T-cell (primary cell): Measurements from ENCODE around the gene TYROBP. TPM values are rescaled to one million over a fixed set of nuclear protein-coding genes. Genes with fewer than 3 reads are reported as not detected.
A peak's percentile ranks its signal among the peaks of the same experiment; 100 is the strongest.

Experiments
- ATAC-seq, 4 experiments: fragments of 200-7000 bp in 3 of 4; fragments of 150-1000 bp in 1 of 4; cut with Tn5 transposase; replicated peaks in 1 of 4; 1 replicate in 3 of 4; 2 replicates in 1 of 4; pipeline ENCODE4 v1.10.0; 2021; ENCODE audit warnings: moderate library complexity in 3 of 4, mild to moderate bottlenecking in 2 of 4, moderate number of reproducible peaks in 1 of 4
- CTCF ChIA-PET, 2 donors: fragments of 300-600 bp; sonication (Branson Sonifier 250); formaldehyde crosslinking; loops; one replicate each; lab custom pipeline; 2022; ENCODE audit warnings: antibody characterized with exemption in 2 of 2; lab: Charles Lee
- POLR2A ChIA-PET, 2 donors: fragments of 300-600 bp; sonication (Branson Sonifier 250); formaldehyde crosslinking; loops; one replicate each; lab custom pipeline; 2022; ENCODE audit warnings: antibody characterized with exemption in 2 of 2; lab: Charles Lee
- DNase-seq, 35 experiments: peaks; one replicate each; pipeline versions ENCODE4 v3.0.0 to v3.0.0-alpha.2; 2013 to 2023
- H3K27ac ChIP-seq: one replicate; pipeline ENCODE4 v1.5.1; 2013; ENCODE audit warnings: low read length
- H3K27me3 ChIP-seq, 2 experiments: replicated peaks in 1 of 2; 1 replicate in 1 of 2; 2 replicates in 1 of 2; pipeline versions ENCODE4 v1.6.1 to v1.7.0; 2013; ENCODE audit warnings: low read length in 1 of 2, mixed read lengths in 1 of 2; ENCODE audit not compliant: control insufficient read depth in 2 of 2, insufficient read depth in 2 of 2; ENCODE audit errors: extremely low read depth in 1 of 2
- H3K36me3 ChIP-seq, 2 donors: 1 replicate in 1 of 2; 2 replicates in 1 of 2; pipeline versions ENCODE4 v1.6.1 to v1.7.0; 2013; ENCODE audit warnings: low read length in 1 of 2; ENCODE audit not compliant: control insufficient read depth in 2 of 2, insufficient read depth in 1 of 2; ENCODE audit errors: extremely low read depth in 1 of 2
- H3K4me1 ChIP-seq, 2 experiments: 1 replicate in 1 of 2; 2 replicates in 1 of 2; pipeline versions ENCODE4 v1.6.1 to v1.7.0; 2013; ENCODE audit warnings: low read length in 2 of 2, mixed read lengths in 1 of 2; ENCODE audit not compliant: insufficient read depth in 2 of 2, control insufficient read depth in 1 of 2; ENCODE audit errors: extremely low read depth in 1 of 2
- H3K4me3 ChIP-seq, 2 donors: 1 replicate in 1 of 2; 2 replicates in 1 of 2; pipeline versions ENCODE4 v1.5.1 to v1.7.0; 2013; ENCODE audit warnings: mild to moderate bottlenecking in 2 of 2, low read length in 1 of 2, moderate library complexity in 1 of 2; ENCODE audit not compliant: control insufficient read depth in 1 of 2; ENCODE audit errors: extremely low read depth in 1 of 2
- H3K9me3 ChIP-seq: 2 replicates; pipeline ENCODE4 v1.7.0; 2013
- H3K27ac Mint-ChIP-seq, 2 donors: one replicate each; pipeline ENCODE4 v1.8.0; 2020 to 2021; ENCODE audit warnings: mild to moderate bottlenecking in 2 of 2, mixed read lengths in 2 of 2
- H3K27me3 Mint-ChIP-seq, 2 donors: one replicate each; pipeline ENCODE4 v1.8.0; 2021 to 2022; ENCODE audit warnings: mixed read lengths in 2 of 2
- H3K36me3 Mint-ChIP-seq: one replicate; pipeline ENCODE4 v1.8.0; 2021; ENCODE audit warnings: mixed read lengths
- H3K4me1 Mint-ChIP-seq, 3 donors: one replicate each; pipeline ENCODE4 v1.8.0; 2020 to 2022; ENCODE audit warnings: mixed read lengths in 3 of 3, mild to moderate bottlenecking in 1 of 3
- H3K4me3 Mint-ChIP-seq, 3 donors: one replicate each; pipeline ENCODE4 v1.8.0; 2020 to 2022; ENCODE audit warnings: mild to moderate bottlenecking in 3 of 3, mixed read lengths in 3 of 3, moderate library complexity in 3 of 3
- H3K9me3 Mint-ChIP-seq, 3 donors: one replicate each; pipeline ENCODE4 v1.8.0; 2020 to 2022; ENCODE audit warnings: mixed read lengths in 3 of 3
- WGBS: methylation state at CpG from one replicate; pipeline ENCODE4 v1.1.5; 2013; ENCODE audit warnings: missing lambda C conversion rate; ENCODE audit not compliant: insufficient coverage; 5-methylcytosine and 5-hydroxymethylcytosine counted together
- total RNA-seq, 35 experiments: library from RNA in 6 of 35; stranded (reverse) in 6 of 35; fragments of 120-200 nt in 1 of 35; gene quantifications; one replicate each; pipeline versions ENCODE4 v1.2.1 to v1.2.4 and lab custom pipeline; 2013 to 2026

TYROBP gene
- total RNA-seq, 5 donors from 2014 or later (not counting 1 experiment from before 2014, with no cell fraction given): 2.3 to 7.0 (median 2.9) TPM

GRCh38 chr19:35921012-35921411, 12.9 kb upstream of the TYROBP start:
- no peaks in the 10 kb centered on the region for H3K4me1 ChIP-seq
- H3K9me3 Mint-ChIP-seq: peaks cover 0 to 11% (median 2%) of the 10 kb centered on the region in 3 donors
- no peak overlapping the region for H3K27ac ChIP-seq
- peaks cover 9% of the 10 kb centered on the region for H3K36me3 Mint-ChIP-seq
- H3K9me3 ChIP-seq: no peaks in the 10 kb centered on the region
- no peak for DNase-seq
- POLR2A ChIA-PET: interaction anchor here in 1 of 2 donors (0.7 kb wide), 1 partner anchor 9 kb away, joined by 3 read pairs; no protein-coding TSS in a partner anchor
- H3K4me3 ChIP-seq: no peak overlapping the region
- no peak for ATAC-seq
- no peaks in the 10 kb centered on the region for H3K36me3 ChIP-seq
- no peak overlapping the region for H3K4me3 Mint-ChIP-seq
- WGBS: 90% methylated on average over 3 of the region's 6 CpGs
- no peaks in the 10 kb centered on the region for H3K4me1 Mint-ChIP-seq
- H3K27ac Mint-ChIP-seq: no peak overlapping the region
- no peaks in the 10 kb centered on the region for H3K27me3 Mint-ChIP-seq
- H3K27me3 ChIP-seq: no peaks in the 10 kb centered on the region
- CTCF ChIA-PET: no interaction called here

- ATAC-seq: no peak
- no peaks in the 10 kb centered on the region for H3K9me3 ChIP-seq
- H3K27me3 Mint-ChIP-seq: no peaks in the 10 kb centered on the region
- no peaks in the 10 kb centered on the region for H3K36me3 ChIP-seq
- H3K4me1 Mint-ChIP-seq: no peaks in the 10 kb centered on the region
- no peaks in the 10 kb centered on the region for H3K9me3 Mint-ChIP-seq
- H3K27ac ChIP-seq: no peak overlapping the region
- H3K4me3 Mint-ChIP-seq: no peak overlapping the region
- H3K36me3 Mint-ChIP-seq: no peaks in the 10 kb centered on the region
- no peak overlapping the region for H3K27ac Mint-ChIP-seq
- ChIA-PET CTCF (no interaction called here), POLR2A (no interaction called here)
- no peak overlapping the region for H3K4me3 ChIP-seq
- H3K4me1 ChIP-seq: no peaks in the 10 kb centered on the region
- 97% methylated on average over 6 of the region's 11 CpGs for WGBS
- H3K27me3 ChIP-seq: no peaks in the 10 kb centered on the region
- DNase-seq: no peak
These were observed 11.2 kb upstream of the TYROBP start for GRCh38 chr19:35919306-35919705.

- DNase-seq: no peak
- H3K27ac ChIP-seq: no peak overlapping the region
- H3K27me3 Mint-ChIP-seq: no peaks in the 10 kb centered on the region
- H3K9me3 ChIP-seq: no peaks in the 10 kb centered on the region
- H3K27me3 ChIP-seq: no peaks in the 10 kb centered on the region
- H3K4me3 Mint-ChIP-seq: no peak overlapping the region
- ChIA-PET CTCF (interaction anchor here in 1 of 2 donors (0.6 to 0.7 kb wide), 2 partner anchors 23 to 31 kb away, joined by 3 to 7 read pairs; no protein-coding TSS in a partner anchor), POLR2A (interaction anchor here in 1 of 2 donors (0.8 kb wide), 1 partner anchor 14 kb away, joined by 21 read pairs; no protein-coding TSS in a partner anchor)
- H3K36me3 ChIP-seq: no peaks in the 10 kb centered on the region
- H3K36me3 Mint-ChIP-seq: no peaks in the 10 kb centered on the region
- WGBS: no CpG with 5 or more reads among the region's 3 CpGs
- H3K4me1 ChIP-seq: peaks cover 0 to 9% of the 10 kb centered on the region in 2 experiments
- no peaks in the 10 kb centered on the region for H3K9me3 Mint-ChIP-seq
- no peak for ATAC-seq
- no peak overlapping the region for H3K4me3 ChIP-seq
- no peak overlapping the region for H3K27ac Mint-ChIP-seq
- peaks cover 5 to 12% (median 11%) of the 10 kb centered on the region in 3 donors for H3K4me1 Mint-ChIP-seq
These were observed 7.3 kb upstream of the TYROBP start for GRCh38 chr19:35915443-35915842.

GRCh38 chr19:35913589-35913988, 5.5 kb upstream of the TYROBP start:
- DNase-seq: no peak
- H3K36me3 Mint-ChIP-seq: no peaks in the 10 kb centered on the region
- Histone ChIP-seq H3K4me3 (no peak overlapping the region), H3K27ac (no peak overlapping the region), H3K27me3 (no peaks in the 10 kb centered on the region), H3K4me1 (peaks cover 7 to 19% of the 10 kb centered on the region in 2 experiments), H3K36me3 (no peaks in the 10 kb centered on the region), H3K9me3 (no peaks in the 10 kb centered on the region)
- ChIA-PET CTCF (no interaction called here), POLR2A (interaction anchor here in 1 of 2 donors (0.6 kb wide), 1 partner anchor 181 kb away, joined by 3 read pairs; no protein-coding TSS in a partner anchor)
- no peak overlapping the region for H3K4me3 Mint-ChIP-seq
- H3K27ac Mint-ChIP-seq: no peak overlapping the region
- H3K27me3 Mint-ChIP-seq: no peaks in the 10 kb centered on the region
- H3K4me1 Mint-ChIP-seq: peaks cover 19 to 25% (median 20%) of the 10 kb centered on the region in 3 donors
- 51% methylated on average over 5 of the region's 7 CpGs for WGBS
- no peaks in the 10 kb centered on the region for H3K9me3 Mint-ChIP-seq
- no peak for ATAC-seq

- H3K27ac ChIP-seq: no peak overlapping the region
- Mint-ChIP-seq H3K9me3 (no peaks in the 10 kb centered on the region), H3K27ac (no peak overlapping the region), H3K4me3 (no peak overlapping the region), H3K4me1 (peaks cover 26 to 37% (median 28%) of the 10 kb centered on the region in 3 donors), H3K27me3 (no peaks in the 10 kb centered on the region), H3K36me3 (no peaks in the 10 kb centered on the region)
- H3K36me3 ChIP-seq: no peaks in the 10 kb centered on the region
- no peaks in the 10 kb centered on the region for H3K27me3 ChIP-seq
- DNase-seq: no peak
- peaks cover 7 to 35% of the 10 kb centered on the region in 2 experiments for H3K4me1 ChIP-seq
- ATAC-seq: peak in 2 of 4 experiments; percentile 43 to 44
- ChIA-PET CTCF (no interaction called here), POLR2A (interaction anchor here in 1 of 2 donors (0.5 kb wide), 1 partner anchor 227 kb away, joined by 7 read pairs; no protein-coding TSS in a partner anchor)
- no peak overlapping the region for H3K4me3 ChIP-seq
- no peaks in the 10 kb centered on the region for H3K9me3 ChIP-seq
- WGBS: 0% methylated on average over 1 of the region's 5 CpGs
These were observed 3.7 kb upstream of the TYROBP start for GRCh38 chr19:35911790-35912189.

- peaks cover 7 to 39% of the 10 kb centered on the region in 2 experiments for H3K4me1 ChIP-seq
- no peak overlapping the region for H3K27ac Mint-ChIP-seq
- CTCF ChIA-PET: no interaction called here
- H3K27ac ChIP-seq: no peak overlapping the region
- H3K9me3 ChIP-seq: no peaks in the 10 kb centered on the region
- H3K36me3 Mint-ChIP-seq: no peaks in the 10 kb centered on the region
- no peak overlapping the region for H3K4me3 Mint-ChIP-seq
- WGBS: 67% methylated on average over 1 of the region's 3 CpGs
- DNase-seq (no peak), ATAC-seq (no peak)
- H3K9me3 Mint-ChIP-seq: no peaks in the 10 kb centered on the region
- no peaks in the 10 kb centered on the region for H3K27me3 ChIP-seq
- H3K27me3 Mint-ChIP-seq: no peaks in the 10 kb centered on the region
- H3K36me3 ChIP-seq: no peaks in the 10 kb centered on the region
- POLR2A ChIA-PET: no interaction called here
- H3K4me1 Mint-ChIP-seq: peaks cover 26 to 37% (median 28%) of the 10 kb centered on the region in 3 donors
- no peak overlapping the region for H3K4me3 ChIP-seq
These were observed 3.1 kb upstream of the TYROBP start for GRCh38 chr19:35911173-35911572.
